ENCODE measurements around the gene SCAMP4.

SCAMP4 gene, protein sequence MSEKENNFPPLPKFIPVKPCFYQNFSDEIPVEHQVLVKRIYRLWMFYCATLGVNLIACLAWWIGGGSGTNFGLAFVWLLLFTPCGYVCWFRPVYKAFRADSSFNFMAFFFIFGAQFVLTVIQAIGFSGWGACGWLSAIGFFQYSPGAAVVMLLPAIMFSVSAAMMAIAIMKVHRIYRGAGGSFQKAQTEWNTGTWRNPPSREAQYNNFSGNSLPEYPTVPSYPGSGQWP

DNA sequence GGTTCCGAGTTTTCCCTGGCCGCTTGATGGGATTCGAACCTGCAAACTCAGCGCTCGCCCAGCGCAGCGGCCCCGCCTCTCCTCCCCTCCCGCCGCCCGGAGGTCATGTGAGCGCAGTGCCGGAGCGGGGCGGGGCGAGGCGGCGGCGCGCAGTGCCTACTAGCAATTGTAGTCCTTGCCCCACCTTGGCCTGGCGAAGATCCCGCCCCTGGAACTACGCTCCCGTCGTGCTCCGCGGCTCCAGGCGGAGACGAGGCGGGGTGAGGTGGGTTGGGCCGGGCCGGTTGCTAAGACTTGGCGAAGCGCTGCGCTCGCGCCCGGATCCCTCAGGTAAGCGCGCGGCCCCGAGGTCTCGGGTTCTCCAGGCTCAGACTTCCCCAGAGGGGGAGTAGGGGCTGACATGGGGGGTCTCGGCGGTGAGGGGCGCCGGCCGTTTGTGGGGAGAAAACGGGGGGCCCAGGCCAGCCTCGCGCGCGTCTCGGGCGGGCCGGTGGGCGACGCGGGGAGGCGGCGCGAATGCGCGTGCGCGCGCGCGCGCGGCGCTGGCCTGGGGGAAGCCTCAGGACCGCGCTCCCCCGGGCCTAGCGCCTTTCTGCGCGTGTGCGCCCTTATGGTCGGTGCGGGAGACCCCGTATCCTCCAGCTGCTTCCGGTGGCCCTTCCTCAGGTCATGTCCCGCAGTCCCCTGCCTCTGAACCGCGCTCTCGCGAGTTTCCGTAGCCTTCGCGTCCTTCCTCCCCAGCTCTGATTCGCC is at the start of gene SCAMP4, which contains the start of gene ADAT3:
SCAMP4 (plus strand) TSS at position 290 of the 753 bp plus-strand sequence. CDS start 9,621 bp downstream, outside the sequence.
ADAT3 (plus strand) TSS at position 290 of the 753 bp plus-strand sequence. CDS start 6,649 bp downstream, outside the sequence.
- TF ChIP-seq, protein P1, sequence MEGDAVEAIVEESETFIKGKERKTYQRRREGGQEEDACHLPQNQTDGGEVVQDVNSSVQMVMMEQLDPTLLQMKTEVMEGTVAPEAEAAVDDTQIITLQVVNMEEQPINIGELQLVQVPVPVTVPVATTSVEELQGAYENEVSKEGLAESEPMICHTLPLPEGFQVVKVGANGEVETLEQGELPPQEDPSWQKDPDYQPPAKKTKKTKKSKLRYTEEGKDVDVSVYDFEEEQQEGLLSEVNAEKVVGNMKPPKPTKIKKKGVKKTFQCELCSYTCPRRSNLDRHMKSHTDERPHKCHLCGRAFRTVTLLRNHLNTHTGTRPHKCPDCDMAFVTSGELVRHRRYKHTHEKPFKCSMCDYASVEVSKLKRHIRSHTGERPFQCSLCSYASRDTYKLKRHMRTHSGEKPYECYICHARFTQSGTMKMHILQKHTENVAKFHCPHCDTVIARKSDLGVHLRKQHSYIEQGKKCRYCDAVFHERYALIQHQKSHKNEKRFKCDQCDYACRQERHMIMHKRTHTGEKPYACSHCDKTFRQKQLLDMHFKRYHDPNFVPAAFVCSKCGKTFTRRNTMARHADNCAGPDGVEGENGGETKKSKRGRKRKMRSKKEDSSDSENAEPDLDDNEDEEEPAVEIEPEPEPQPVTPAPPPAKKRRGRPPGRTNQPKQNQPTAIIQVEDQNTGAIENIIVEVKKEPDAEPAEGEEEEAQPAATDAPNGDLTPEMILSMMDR (conservative IDR thresholded peaks at IDR 0.05; ENCODE audit: control insufficient read depth, insufficient read depth, low read depth, low read length) = no peak
- peak; percentile 98 for DNase-seq (ENCODE audit: low read depth)
- H3K4me3 ChIP-seq (ENCODE audit: control insufficient read depth, low read depth, low read length) = peak within 1 kb of the TSS; percentile 68

DNA sequence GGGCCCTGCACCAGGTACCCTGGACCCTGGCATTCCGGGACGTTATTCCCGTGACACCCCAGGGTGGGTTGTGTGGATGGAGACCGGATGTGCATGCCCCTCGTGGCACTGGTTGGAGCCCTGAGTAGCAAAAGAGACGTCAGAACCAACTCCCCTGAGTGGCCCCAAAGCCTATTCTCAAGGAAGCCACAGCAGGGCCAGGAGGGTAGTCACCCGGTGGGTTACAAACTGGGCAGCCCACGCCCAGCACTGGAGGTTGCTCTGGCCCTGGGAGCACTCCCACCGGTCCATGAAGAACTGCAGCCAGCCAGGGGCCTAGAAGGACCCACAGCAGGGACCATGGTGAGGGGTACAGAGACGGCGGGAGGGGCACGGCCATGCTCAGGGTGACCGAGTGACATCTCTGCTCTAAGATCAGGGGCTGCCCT is 49.4 kb upstream of the SCAMP4 start:
- no peak overlapping the region for H3K4me3 ChIP-seq (ENCODE audit: control insufficient read depth, low read depth, low read length)
- DNase-seq (ENCODE audit: low read depth) = no peak
- TF ChIP-seq, protein P1 (conservative IDR thresholded peaks at IDR 0.05; ENCODE audit: control insufficient read depth, insufficient read depth, low read depth, low read length) = no peak

DNA sequence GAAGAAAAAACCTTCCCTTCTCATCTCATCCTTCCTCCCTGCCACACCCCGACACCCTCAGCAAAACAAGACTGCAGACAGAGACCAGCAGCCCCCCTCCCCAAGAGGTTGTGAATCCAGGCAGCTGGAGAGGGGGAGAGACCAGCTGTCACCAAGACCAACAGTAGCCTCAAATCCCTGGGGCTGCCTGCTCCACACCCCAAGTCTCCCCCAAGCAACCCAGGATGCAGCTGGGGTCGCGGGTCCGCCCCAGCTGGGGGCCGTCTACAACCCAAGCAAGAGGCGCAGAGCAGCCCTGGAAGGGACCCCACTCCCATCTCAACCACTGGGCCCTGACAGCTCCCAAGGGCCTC is 48.9 kb upstream of the SCAMP4 start:
- H3K4me3 ChIP-seq (ENCODE audit: control insufficient read depth, low read depth, low read length) = no peak overlapping the region
- DNase-seq (ENCODE audit: low read depth) = no peak
- TF ChIP-seq, protein P1 (conservative IDR thresholded peaks at IDR 0.05; ENCODE audit: control insufficient read depth, insufficient read depth, low read depth, low read length) = no peak

DNA sequence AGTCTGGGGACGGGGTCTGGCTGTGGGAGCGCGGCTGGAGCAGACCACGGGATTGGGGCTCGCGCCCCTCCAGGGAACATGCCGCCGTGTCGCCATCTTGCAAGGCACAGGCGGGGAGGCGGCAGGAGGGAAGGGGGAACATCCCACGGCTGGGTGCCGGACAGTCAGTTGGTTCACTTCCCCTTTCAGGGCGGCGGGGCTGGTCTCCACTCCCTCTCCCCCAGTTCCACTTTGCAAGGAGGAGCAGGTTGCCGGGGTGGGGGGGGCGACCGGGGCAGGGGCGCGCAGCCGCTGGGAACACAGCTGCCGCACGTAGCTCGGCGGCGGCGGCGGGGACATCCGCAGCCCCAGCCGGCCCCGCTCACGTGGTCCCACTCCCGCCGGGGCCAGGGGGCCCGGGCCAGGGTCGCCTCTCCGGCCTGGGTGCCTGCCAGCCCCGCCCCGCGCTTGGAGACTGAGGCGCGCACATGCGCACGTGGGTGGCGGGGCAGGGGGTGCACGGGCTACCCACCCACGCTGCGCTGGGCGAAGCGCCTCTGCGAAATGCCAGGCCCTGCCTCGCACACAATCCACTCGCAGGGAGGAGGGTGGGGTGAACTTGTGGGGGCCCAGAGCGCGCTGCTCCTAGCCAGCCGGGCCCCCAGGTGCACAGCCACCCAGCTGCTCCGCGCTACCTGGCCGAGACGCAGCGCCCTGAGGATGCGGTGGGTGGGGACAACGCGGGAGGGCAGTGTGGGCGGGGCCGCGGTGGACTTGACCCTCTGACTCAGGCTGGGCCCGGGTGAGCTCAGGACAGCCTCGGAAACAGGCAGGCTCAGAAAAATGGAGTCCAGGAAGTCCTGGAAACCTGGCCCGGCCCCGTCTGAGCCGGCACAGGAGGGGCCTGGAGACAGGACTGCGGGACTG is 48.2 kb upstream of the SCAMP4 start:
- H3K4me3 ChIP-seq (ENCODE audit: control insufficient read depth, low read depth, low read length) = peak overlapping the region; percentile 33
- DNase-seq (ENCODE audit: low read depth) = peak; percentile 82
- TF ChIP-seq, protein P1 (conservative IDR thresholded peaks at IDR 0.05; ENCODE audit: control insufficient read depth, insufficient read depth, low read depth, low read length) = no peak

DNA sequence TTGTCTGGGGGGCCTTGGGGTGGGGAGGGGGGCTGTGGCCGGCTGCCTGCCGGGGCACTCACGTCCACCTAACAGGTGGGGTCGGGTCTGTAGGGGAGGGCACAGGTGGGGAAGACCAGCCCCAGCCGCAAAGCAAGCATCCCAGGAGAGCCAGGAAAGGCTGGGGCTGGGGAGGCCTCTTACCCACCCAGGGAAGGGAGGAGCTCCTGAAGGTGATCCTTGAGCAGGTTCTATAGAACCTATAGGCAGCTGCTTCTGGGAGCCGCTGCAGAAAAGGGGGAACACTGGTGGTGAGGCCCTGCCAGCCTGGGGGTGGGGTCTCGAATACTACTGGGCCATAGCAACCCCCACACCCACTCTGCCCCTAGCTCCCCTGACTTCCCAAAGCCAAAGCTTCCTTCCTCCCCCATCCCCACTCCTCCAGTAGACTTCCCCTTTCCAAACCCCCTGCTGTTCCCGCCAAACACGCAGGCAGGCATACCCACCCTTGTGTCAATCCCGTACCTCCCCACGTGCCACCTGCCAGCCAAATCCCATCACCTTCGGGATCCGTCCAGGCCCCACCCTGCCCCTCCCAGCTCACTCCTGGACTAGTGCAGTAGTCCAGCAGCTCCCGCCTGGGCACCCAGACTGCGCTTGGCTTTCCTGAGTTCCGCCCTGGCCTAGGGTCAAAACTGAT is 47.4 kb upstream of the SCAMP4 start:
- TF ChIP-seq, protein P1 (conservative IDR thresholded peaks at IDR 0.05; ENCODE audit: control insufficient read depth, insufficient read depth, low read depth, low read length) = no peak
- no peak overlapping the region for H3K4me3 ChIP-seq (ENCODE audit: control insufficient read depth, low read depth, low read length)
- no peak for DNase-seq (ENCODE audit: low read depth)
